GM12891 (cell line): ENCODE measurements around the gene SSH2.

Experiments
- PAX5 ChIP-seq: IDR thresholded peaks from 2 replicates; pipeline ENCODE4 v1.6.1; 2011; ENCODE audit warnings: low read length, moderate library complexity, mild to moderate bottlenecking; ENCODE audit not compliant: insufficient read depth, severe bottlenecking
- POLR2A ChIP-seq: IDR thresholded peaks from 2 replicates; pipeline ENCODE4 v1.6.1; 2011; ENCODE audit warnings: low read depth, low read length, control low read depth
- POLR2AphosphoS5 ChIP-seq: IDR thresholded peaks from 2 replicates; pipeline ENCODE4 v1.6.1; 2011; ENCODE audit warnings: low read depth, low read length, control low read depth
- POU2F2 ChIP-seq: IDR thresholded peaks from 2 replicates; pipeline ENCODE4 v1.6.1; 2011; ENCODE audit warnings: low read depth, mild to moderate bottlenecking, control low read depth, low read length, moderate library complexity
- SPI1 ChIP-seq: IDR thresholded peaks from 2 replicates; pipeline ENCODE4 v1.6.1; 2011; ENCODE audit warnings: low read depth, low read length, control low read depth
- TAF1 ChIP-seq: IDR thresholded peaks from 2 replicates; pipeline ENCODE4 v1.6.1; 2011; ENCODE audit warnings: low read depth, low read length, control low read depth

GRCh38 chr17:29836643-29837042, 93.4 kb downstream of the SSH2 start:
- TF ChIP-seq SPI1 (no peak), POLR2A (no peak), POLR2AphosphoS5 (no peak), TAF1 (no peak), POU2F2 (no peak), PAX5 (no peak)
